Kidney (tissue), 14 donors: ENCODE measurements around the gene DRG2. TPM values are rescaled to one million over a fixed set of nuclear protein-coding genes. Genes with fewer than 3 reads are reported as not detected.

Source experiments
- DNase-seq, 5 donors: peaks; one replicate each; pipeline ENCODE4 v3.0.0-alpha.2; 2013 to 2020
- FAIRE-seq: peaks from 2 replicates; lab custom pipeline; 2012; peaks lifted over from hg19 to GRCh38; lab: Jason Lieb, UNC
- H3K27ac ChIP-seq, 2 donors: one replicate each; pipeline ENCODE4 v1.7.0; 2013; ENCODE audit warnings: low read depth in 2 of 2, low read length in 2 of 2, inconsistent platforms in 1 of 2
- H3K27me3 ChIP-seq: one replicate; pipeline ENCODE4 v1.7.1; 2013; ENCODE audit warnings: low read length, inconsistent platforms; ENCODE audit not compliant: control insufficient read depth, insufficient read depth
- H3K36me3 ChIP-seq, 3 donors: one replicate each; pipeline versions ENCODE4 v1.7.0 to v1.7.1; 2013; ENCODE audit warnings: low read length in 3 of 3, control low read depth in 1 of 3, inconsistent platforms in 1 of 3; ENCODE audit not compliant: insufficient read depth in 3 of 3, control insufficient read depth in 2 of 3
- H3K4me1 ChIP-seq, 3 donors: one replicate each; pipeline versions ENCODE4 v1.7.0 to v1.7.1; 2013; ENCODE audit warnings: low read length in 3 of 3, inconsistent platforms in 1 of 3, low read depth in 1 of 3; ENCODE audit not compliant: control insufficient read depth in 2 of 3, insufficient read depth in 2 of 3
- H3K4me3 ChIP-seq, 3 donors: one replicate each; pipeline versions ENCODE4 v1.7.0 to v1.8.1; 2013; ENCODE audit warnings: low read length in 3 of 3, control low read depth in 1 of 3, inconsistent platforms in 1 of 3
- H3K9ac ChIP-seq, 3 donors: one replicate each; pipeline versions ENCODE4 v1.7.0 to v1.7.1; 2013; ENCODE audit warnings: low read length in 3 of 3, control low read depth in 1 of 3, inconsistent platforms in 1 of 3
- H3K9me3 ChIP-seq, 3 donors: one replicate each; pipeline versions ENCODE4 v1.7.0 to v1.7.1; 2013; ENCODE audit warnings: low read length in 3 of 3, control low read depth in 1 of 3, inconsistent platforms in 1 of 3; ENCODE audit not compliant: control insufficient read depth in 2 of 3, insufficient read depth in 1 of 3
- CTCF ChIP-seq: IDR thresholded peaks from 3 replicates; pipeline ENCODE4 v1.5.1; 2012; ENCODE audit warnings: mild to moderate bottlenecking, moderate library complexity, borderline replicate concordance; ENCODE audit not compliant: insufficient read depth; ENCODE audit errors: extremely low read depth
- intact Hi-C: fragments of 100-400 bp; cut with DNase I; formaldehyde crosslinking; loops from one replicate; pipeline ENCODE4 v1.11.1; 2022
- polyA plus RNA-seq: library from polyadenylated mRNA; stranded (reverse); fragments of 350-450 nt; fragmentation: Illumina TruSeq; extraction: RNeasy Lipid Tissue Mini Kit (QIAGEN cat#74804); gene quantifications from one replicate; pipeline ENCODE4 v1.2.3, GENCODE V29; 2014; ENCODE audit warnings: low read depth, low replicate concordance; ENCODE audit not compliant: insufficient read depth
- total RNA-seq: library from RNA; stranded (reverse); fragmentation: NEBNext Ultra II Directional; extraction: Animal tissue kit (Norgen Biotek cat#: 25700); gene quantifications from one replicate; pipeline ENCODE4 v1.2.1, GENCODE V29; 2021
- donor health status: control.
- donor health status: control.
- donor health status: control.
- donor health status: control.
- donor health status: control.
- donor health status: DM: yes; HTN: yes; CAD: no.
- donor health status: Normal renal cell carcinoma (clear cell type).

DRG2 gene
- total and polyA plus RNA-seq, 2 donors from 2014 or later = 39.2 to 49.3 TPM

GRCh38 chr17:18074566-18075272, 13.0 kb upstream of the DRG2 start:
- Histone ChIP-seq H3K9me3 (no peaks in the 10 kb centered on the region), H3K27me3 (no peaks in the 10 kb centered on the region), H3K4me1 (peaks cover 0 to 3% (median 0%) of the 10 kb centered on the region in 3 donors), H3K27ac (no peak overlapping the region), H3K4me3 (no peak overlapping the region), H3K9ac (no peak overlapping the region), H3K36me3 (no peaks in the 10 kb centered on the region)
- DNase-seq (no peak), FAIRE-seq (no peak)
- TF ChIP-seq CTCF = no peak
- intact Hi-C loops = no loop called here

- FAIRE-seq (no peak), DNase-seq (peak in 1 of 5 donors; percentile 51)
- Histone ChIP-seq H3K27me3 (no peaks in the 10 kb centered on the region), H3K9ac (no peak overlapping the region), H3K4me3 (no peak overlapping the region), H3K4me1 (no peaks in the 10 kb centered on the region), H3K27ac (no peak overlapping the region), H3K36me3 (no peaks in the 10 kb centered on the region), H3K9me3 (no peaks in the 10 kb centered on the region)
- TF ChIP-seq CTCF = no peak
- intact Hi-C loops = no loop called here
Measured at GRCh38 chr17:18076936-18077335, 10.8 kb upstream of the DRG2 start.

- intact Hi-C loops = no loop called here
- no peaks in the 10 kb centered on the region for H3K4me1 ChIP-seq
- FAIRE-seq = no peak
- no peak overlapping the region for H3K9ac ChIP-seq
- H3K36me3 ChIP-seq = no peaks in the 10 kb centered on the region
- no peak overlapping the region for H3K27ac ChIP-seq
- TF ChIP-seq CTCF = no peak
- H3K9me3 ChIP-seq = no peaks in the 10 kb centered on the region
- no peaks in the 10 kb centered on the region for H3K27me3 ChIP-seq
- no peak overlapping the region for H3K4me3 ChIP-seq
- DNase-seq = no peak
Measured at GRCh38 chr17:18079543-18079942, 8.2 kb upstream of the DRG2 start.
